GM03348 (cell line): ENCODE measurements around the gene ADNP2.
"Not testable (repeated sequence)": the region's sequence is repeated elsewhere in the genome, so short reads cannot be mapped to it uniquely, and the experiment has no call there.

Experiments used
- DNase-seq: peaks from one replicate; pipeline ENCODE4 v3.0.0; 2012; ENCODE audit warnings: low spot score

The ADNP2 gene

DNA sequence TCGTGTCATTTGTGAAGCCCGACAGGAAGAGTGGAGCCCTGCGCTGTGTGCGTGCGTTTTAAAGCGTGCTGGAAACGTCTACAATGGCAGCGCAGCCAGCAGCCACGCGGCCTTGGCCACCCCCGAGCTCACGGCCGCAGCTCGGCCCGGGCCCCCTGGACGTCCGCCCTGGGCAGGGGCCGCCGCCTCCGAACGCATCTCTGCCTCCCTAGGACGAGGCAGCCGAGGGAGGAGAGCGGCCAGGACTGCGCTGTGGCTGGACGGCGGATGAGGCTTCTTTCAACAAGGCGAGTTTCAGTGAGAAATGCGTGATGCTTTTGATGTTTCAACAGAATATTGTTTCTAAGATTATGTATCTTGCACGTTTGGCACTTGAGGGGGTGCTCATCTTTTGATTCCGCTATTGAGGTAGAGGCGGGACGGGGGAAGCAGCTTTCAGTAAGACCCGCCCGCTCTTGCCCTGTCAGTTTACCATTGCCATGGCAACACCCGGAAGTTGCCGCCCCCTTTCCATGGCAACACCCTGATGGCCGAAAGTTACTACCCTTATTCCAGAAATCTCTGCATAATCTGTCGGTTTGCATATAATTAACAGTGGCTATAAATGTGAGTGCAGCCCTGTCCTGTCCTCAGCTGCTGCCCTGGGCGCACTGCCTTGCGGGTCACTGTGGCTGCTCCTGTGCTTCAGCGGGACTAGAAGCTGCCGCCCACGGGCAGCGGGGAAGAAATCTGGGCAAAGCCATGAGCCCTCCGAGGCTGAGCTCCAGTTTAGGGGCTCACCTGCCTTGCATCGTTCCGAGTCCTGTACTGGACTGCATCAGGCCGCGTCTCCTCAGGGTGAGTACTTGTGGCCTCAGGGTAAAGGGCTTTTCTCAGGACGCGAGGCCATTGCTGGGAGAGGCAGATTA lies 38.6 kb downstream of the ADNP2 start:
- peak; percentile 94 for DNase-seq

DNA sequence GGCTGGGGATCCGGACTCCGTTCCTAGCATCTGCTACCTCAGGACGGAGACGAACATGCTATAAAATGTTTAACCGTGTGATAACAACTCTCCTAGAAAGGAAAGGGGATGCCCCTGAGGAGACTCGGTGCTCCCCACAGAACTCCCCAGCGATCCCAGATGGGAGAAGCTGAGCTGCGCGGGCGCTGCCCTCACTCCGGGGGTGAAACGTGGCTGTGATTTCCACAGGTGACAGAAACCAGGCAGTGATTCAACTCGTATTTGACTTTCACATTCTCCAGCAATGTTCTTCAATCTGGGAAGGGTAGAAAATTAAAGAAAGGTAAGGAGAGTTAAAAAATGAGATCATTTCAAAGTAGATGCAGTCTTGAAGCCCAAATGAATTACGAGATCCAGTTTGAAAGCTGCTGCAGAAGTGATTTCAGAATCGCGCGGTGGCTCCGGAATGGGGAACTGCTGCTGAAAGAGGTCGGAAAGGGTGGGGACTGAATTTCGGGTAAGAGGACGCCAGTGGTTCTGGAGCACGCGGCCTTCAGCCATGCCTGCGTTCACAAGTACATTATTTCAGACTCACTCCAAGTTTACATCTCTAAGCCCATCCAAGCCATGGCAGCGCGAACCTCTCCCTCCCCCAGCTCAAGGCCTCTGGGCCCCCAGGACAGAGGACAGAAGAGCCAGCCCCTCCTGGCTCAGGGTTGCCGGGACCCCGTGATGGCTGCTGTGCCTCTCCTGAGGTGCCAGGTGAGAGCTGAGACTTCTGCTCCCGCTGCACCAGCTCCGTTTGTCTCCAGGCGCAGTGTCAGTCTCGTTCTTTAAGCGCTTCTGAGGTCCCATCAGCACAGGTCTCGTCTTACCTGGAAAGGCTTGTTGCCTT lies 39.5 kb downstream of the ADNP2 start:
- no peak for DNase-seq

DNA sequence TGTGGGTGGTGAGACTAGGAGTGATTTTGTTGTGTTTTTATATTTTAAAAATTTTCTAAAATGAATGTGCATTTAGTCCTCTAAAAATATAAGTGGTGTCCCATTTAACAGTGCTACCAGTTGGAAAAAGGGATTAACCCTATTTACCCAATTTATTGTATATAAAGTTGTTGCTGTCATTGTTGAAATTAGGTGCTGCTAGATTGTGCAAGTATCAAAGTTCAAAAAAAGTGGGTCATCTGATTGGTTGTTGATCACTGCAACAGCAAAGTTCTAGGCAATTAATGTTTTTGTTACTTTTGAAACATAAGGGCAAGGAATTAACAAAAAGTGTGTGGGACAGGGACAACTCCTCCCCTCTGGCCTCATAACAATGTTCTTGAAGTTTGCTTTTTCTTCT lies 40.6 kb downstream of the ADNP2 start:
- DNase-seq = no peak

DNA sequence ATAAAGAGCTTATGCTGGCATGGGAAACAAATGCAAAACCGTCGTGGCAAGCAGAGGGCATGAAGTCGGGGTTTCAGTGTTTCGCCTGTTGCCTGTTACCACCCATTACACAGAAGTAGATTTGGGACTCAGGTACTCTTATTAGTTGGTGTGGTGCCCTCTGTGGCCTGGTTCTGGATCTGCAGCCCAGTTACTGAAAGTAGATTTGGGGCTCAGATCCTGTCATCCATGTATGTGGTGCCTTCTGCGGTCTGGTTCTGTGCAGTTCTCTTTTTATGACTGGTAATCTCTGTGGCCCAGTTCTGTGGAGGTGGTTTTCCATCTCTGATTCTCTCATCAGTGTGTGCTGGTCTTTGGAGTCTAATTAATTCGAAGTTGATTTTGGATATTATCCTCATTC lies 45.2 kb downstream of the ADNP2 start:
- peak; percentile 34 for DNase-seq

DNA sequence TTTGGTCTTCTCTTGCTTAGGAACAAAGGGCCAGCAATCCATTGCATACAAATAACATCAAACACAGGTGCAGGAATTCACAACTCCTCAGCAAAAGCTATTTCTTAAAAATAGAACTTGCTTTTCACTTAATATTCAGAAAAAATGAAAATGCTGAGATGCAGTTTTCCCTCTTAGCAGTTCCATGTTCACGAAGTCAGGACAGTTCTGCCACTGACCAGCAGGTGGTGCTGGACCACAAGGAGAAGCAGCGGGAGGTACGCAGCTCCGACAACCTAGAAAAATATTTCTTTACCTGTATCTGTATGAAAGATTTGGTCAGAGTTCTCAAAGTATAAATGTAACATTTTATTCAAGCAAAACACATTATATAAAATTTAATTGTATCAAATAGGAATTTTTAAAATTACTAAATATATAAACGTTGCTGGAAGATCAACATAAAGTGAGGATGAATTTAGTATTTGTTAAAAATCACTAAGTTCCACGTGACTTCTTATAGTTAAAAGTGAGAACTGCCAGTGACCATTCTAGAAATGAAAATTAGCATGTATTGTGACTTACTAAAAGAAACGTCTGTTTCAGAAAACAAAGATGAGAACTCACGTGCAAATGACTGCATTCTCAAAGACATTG lies 48.8 kb downstream of the ADNP2 start:
- peak; percentile 79 for DNase-seq

DNA sequence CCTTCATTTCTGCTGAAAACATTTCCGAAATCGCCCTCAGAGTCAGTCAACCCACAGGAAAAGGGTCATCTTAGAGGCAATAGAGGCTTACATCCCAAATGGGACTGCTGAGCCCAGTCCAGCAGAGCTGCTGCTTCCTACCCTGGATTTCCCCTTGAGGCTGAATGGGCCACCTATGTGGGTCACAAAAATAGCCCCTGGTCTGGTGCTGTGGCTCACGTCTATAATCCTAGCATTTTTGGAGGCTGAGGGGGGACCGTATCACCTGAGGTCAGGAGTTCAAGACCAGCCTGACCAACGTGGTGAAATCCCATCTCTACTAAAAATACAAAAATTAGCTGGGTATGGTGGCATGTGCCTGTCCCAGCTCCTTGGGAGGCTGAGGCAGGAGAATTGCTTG lies 49.3 kb downstream of the ADNP2 start:
- DNase-seq = no peak

DNA sequence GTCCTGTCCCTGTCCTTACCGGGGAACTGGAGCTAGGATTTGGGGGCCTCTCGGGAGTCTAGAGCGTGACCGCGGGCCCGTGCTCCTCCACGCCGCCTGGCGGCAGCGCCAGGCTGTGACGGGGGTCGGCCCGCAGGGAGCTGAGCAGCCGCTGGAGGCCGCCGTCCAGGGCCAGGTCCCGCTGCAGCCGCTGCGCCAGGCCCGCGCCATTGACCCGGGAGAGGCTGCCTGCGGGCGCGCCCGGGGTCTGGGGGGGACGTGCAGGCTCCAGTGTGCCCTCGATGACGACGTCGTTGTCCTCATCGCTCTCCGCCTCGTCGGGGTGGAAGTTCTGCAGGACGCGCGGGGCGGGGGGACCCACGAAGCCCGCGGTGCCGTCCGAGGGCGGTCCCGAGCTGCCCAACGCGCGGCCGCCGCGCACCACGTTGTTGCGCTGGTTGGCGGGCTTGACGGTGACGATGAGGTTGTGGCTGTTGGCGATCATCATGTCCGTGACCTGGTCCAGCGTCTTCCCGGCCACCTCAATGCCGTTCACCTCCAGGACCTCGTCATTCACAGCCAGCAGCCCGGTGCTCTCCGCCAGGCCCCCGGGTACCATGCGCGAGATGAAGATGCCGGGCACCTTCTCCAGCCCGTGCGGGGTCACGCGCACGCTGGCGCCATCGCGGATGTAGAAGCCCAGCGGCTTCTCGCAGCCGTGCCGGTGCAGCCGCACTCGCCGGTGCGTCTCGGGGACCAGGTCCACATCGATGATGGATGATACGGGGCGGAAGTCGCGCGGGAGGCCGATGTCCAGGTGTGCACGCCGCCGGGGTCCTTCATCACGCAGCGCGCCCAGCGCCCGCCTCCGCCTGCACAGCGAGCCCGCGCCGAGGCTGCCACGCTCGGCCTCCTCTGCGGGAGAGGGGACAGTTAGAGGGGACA lies 50.9 kb downstream of the ADNP2 start:
- DNase-seq = no peak

DNA sequence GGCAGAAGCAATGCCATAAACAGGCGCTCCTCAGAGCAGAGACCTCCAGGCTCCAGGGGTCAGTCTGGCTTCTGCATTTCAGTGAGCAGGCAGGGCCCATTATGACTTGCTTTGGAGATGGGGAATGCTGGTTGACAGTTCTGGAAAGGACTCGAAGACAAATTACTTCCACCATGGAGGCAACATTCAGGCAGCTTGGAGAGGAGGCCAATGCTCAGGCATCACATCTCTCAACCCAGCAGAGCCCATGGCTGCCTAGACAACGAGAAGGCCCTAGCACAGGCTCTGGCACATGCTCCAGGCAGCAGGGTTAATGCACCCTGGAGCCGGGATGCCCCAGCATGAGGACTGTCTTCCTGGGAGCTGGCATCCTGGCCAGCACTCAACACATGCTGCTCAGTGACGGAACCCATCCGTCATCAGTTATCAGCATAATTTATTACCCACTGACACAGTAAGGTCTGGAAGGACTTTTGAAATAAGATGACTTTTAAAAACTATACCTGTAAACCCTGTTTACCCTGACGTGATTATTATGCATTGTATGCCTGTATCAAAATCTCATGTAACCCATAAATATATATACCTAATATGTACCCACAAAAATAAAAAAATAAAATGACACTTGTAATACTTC lies 52.8 kb downstream of the ADNP2 start:
- DNase-seq = no peak

DNA sequence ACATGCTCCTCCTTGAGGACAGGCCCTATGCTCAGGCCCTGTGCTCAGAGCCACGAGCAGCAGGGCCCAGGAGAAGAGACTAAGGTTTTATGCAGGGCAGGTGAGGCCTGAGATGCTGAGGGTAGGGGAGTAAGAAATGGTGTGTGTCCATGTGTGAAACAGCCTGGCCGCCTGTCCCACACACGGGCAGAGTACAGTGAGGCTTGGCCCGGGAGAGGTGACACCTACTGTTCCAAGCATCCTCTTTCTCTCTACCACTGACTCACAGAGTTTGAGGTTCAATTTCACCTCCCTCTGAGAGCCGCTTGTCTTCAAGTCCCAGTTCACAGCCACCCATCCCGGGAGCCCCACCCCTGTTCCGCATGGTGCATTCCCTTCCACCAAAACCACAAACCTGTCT lies 54.1 kb downstream of the ADNP2 start:
- no peak for DNase-seq

DNA sequence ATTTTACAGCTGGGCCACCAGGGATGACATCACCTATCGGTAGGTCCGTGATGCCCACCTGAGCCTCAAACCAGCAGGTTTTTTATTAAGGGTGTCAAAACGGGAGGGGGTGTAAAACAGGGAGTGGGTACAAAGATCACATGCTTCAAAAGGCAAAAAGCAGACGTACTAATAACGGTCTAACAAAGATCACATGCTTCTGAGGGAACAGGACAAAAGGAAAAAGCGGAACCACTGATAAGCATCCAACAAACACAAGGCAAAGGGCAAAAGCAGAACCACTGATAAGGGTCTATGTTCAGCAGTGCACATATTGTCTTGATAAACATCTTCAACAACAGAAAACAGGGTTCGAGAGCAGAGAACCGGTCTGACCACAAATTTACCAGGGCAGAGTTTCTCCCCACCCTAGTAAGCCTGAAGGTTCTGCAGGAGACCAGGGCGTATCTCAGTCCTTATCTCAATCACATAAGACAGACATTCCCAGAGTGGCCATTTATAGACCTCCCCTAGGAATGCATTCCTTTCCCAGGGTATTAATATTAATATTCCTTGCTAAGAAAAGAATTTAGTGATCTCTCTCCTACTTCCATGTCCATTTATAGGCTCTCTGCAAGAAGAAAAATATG lies 55.8 kb downstream of the ADNP2 start:
- not testable (repeated sequence) for DNase-seq

DNA sequence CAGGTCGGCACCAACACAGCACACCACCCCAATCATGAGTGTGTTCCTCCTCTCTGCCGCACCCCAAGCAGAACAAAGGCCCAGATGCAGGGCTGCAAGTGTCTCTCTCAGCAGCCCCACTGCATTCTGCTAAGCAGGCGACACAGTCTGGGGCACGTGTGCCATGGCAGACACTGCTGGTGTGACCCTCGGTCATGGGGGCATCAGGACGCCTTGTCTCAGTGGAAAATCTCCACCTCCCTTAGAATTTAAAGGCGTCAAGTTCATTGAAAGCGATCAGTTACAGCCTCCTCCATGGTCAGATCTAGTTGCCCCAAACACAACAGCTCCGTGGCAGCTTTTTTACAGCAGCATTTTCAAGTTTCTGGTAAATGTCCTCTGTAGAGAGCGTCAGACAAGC lies 57.2 kb downstream of the ADNP2 start:
- DNase-seq = no peak

DNA sequence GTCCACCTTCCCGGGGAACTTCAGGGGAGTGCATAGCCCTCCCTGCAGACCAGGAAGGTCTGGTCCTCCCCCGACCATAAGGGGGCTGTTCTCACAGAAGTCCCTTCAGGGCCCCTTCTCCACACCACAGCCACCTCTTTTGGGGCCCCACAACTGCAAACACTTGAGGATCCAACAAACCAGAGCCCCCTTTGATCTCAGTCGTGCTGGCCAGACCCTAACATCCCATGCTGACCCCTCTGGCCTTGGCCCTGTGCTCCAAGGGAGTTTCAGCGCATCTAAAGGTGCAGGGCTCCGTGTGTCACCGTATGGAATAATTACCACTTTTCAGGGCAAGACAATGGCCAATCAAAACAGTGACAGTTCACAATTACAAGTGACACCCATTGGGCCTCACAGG lies 57.7 kb downstream of the ADNP2 start:
- no peak for DNase-seq

DNA sequence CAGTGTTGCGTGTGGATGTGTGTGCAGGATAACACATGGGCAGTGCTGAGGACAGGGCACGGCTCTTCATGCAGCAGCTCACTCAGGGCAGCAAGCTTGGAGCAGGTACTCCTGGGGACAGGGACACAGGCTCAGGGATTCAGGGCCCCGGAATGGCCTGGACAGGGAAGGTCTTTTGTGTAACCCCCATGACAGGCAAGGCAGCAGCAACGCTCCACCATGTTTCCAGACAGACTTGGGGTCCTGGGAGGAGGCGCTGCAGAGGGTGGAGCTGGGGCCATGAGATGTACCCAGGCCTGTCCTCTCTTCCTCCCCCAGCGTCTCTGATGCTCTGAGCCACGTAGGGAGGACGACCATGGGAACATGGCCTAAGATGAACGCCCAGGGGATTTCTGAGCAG lies 58.3 kb downstream of the ADNP2 start:
- DNase-seq = no peak

DNA sequence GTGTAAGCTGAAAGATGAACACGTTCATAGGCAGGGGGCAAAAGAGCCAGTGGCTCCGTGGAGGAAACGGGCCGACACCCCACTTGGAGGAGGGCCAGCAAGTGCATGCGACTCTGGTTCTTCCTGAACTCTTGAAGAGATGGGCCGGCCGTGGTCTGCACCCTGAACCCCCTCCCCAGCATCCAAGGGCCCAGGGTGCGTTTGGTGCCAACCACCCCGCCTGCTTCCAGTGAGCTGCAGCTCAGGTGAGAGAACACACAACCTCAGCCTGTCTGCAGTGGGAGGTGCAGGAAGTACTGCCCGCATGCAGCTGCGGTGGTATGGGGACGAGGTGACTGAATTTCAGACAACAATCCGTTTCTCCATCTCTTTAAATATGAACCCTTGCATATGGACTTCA lies 58.9 kb downstream of the ADNP2 start:
- DNase-seq = no peak

DNA sequence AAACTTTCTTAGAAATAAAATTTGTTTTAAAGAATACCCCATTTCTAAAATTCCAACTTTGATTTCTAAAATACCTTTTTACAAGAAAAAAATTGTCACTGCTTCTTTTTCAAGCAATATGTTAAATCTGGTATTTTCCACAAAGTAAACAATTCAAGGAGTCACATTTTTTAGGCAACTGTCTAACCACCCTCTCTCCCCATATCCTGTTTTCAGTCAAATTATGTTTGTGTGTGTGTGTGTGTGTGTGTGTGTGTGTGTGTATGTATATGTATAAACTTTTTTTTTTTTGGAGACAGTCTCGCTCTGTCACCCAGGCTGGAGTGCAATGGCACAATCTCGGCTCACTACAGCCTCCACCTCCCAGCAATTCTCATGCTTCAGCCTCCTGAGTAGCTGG lies 59.3 kb downstream of the ADNP2 start:
- no peak for DNase-seq

DNA sequence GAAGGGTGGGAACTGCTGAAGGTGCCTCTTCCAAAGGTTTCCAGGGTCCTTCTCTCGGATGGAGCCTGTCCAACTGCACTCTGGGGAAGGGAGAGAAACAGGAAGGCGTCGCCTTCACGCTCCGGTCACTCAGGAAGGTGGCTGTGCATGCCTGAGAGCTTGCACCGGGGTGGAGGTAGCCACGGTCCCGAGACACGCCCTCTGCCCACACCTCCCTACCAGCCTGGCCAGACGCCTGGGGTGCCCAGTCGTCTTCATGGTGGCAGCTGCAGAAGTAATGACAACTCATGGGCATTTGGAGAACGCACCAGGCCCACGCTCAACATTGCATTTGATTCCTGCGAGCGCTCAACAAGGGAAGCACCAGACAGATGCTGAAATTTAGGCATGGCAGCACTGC lies 59.9 kb downstream of the ADNP2 start:
- no peak for DNase-seq

DNA sequence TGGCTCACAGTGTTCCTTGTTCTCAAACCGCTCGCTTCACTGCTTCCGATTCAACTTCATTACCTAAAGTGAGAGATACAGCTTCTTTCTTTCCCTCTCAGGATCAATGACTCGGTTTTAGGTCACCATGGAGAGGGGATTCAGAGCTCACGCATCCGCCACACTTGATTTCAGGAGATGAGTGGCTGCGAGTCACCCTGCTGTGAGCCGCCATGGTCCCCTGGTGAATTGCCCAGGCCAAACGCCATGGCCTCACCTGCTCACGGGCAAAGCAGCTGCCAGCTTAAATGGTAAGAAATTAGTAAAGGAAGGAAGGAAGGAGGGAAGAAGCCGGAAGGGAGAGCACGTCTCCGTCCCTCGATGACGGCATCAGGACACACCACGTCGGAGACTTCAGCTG lies 60.5 kb downstream of the ADNP2 start:
- no peak for DNase-seq

DNA sequence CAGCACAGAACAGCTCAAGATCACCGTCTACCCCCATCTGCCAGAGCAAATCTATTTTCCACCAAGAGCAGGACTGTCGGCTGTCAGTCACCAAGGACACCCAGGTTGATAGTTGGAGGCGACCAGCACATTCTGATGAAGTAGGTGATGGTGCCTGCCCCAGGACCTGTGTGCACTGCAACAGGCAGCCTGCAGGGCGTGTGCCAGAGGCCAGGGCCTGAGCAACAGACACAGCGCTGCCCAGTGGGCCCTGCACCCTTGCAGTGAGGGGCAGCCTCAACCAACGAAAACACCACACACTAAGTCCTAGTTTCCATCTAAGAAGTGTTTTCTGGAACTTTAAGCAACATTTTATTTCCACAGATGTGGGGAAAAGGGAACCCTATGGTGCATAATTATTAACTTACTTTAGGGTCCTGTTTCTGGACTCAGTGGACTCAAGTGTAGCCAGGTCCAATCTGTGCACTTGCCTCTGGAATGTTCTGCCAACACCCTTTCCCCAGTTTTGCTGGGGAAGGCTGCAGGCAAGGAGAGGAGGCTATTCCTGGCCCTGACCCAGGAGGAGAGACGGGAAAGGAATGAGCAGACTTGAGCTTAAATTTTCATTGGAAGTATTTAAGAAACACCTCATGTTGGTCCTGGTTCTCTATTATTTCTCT lies 61.5 kb downstream of the ADNP2 start:
- peak; percentile 42 for DNase-seq

DNA sequence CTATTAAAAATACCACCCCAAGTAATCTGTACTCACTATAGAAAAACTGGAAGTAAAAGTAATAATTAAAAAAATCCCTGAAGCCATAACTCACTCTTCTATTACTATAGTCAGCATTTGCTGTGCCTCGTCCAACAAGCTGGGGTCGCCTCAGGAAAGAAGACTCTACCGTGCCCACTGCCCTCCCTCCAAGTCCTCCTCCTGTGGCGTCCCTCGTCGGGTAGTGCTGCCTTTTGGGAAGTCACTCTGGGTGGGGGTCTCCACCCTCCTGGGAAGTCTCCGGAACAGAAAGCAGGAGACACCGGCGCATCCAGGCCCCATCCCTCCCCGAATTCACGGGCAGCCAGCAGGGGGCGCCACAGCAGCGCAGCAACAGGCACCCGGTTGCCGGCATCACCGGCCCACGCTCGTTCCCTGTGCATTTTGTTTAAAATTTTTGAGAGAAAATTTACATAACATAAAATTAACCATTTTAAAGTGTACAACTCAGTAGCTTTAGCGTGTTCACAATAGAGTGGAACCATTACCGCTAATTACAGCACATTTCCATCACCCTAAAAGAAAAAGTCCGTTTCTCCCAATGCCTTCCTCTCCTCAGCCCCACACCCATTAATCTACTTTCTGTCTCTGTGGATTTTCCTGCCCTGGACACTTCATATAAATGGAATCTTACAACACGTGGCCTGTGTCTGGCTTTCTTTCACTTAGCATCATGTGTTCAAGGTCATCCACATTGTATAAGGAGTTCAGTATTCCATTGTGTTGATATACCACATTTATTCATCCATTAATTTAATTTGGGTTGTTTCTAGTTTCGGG lies 62.2 kb downstream of the ADNP2 start:
- DNase-seq = peak; percentile 82
